ENCODE results near the gene DIDO1. TPM values are rescaled to one million over a fixed set of nuclear protein-coding genes. Genes with fewer than 3 reads are reported as not detected.

The DIDO1 gene
- total and polyA plus RNA-seq, 2 of the 13 experiments (the other 11 are each of a cell fraction or from before 2014, with no cell fraction given): 75.0 to 75.1 TPM

GRCh38 chr20:62916703-62917476 lies 9.4 kb downstream of the DIDO1 start (continued):
- TF ChIP-seq CAMTA2 (CRISPR knock-in tag; IDR thresholded peaks at IDR 0.05; ENCODE audit: borderline replicate concordance) (no peak), GTF3A (CRISPR knock-in tag; conservative IDR thresholded peaks at IDR 0.05) (0 out of 2 replicates have a peak, but pooled peaks have one; percentile 75), FOXA3 (CRISPR knock-in tag; IDR thresholded peaks at IDR 0.05) (peak; percentile 96), STAG1 (CRISPR knock-in tag; IDR thresholded peaks at IDR 0.05) (0 out of 2 replicates have a peak, but pooled peaks have one; percentile 5), TEAD2 (CRISPR knock-in tag; IDR thresholded peaks at IDR 0.05) (no peak), KAT2B (IDR thresholded peaks at IDR 0.05; ENCODE audit: borderline replicate concordance, low read depth, low read length) (no peak), BRF2 (CRISPR knock-in tag; IDR thresholded peaks at IDR 0.05) (peak; percentile 80; the same call in 1 of the 2 replicates), ZSCAN12 (CRISPR knock-in tag; IDR thresholded peaks at IDR 0.05) (no peak), GATAD1 (CRISPR knock-in tag; IDR thresholded peaks at IDR 0.05) (peak; percentile 81), HNF4G (IDR thresholded peaks at IDR 0.05; ENCODE audit: borderline replicate concordance, low read depth, low read length) (peak; percentile 94), HNF4G (CRISPR knock-in tag; IDR thresholded peaks at IDR 0.05; ENCODE audit: borderline replicate concordance, low read depth) (peak; percentile 99), TBX2 (CRISPR knock-in tag; IDR thresholded peaks at IDR 0.05; ENCODE audit: borderline replicate concordance) (peak; percentile 98), RXRA (CRISPR knock-in tag; IDR thresholded peaks at IDR 0.05) (peak; percentile 95), USF2 (IDR thresholded peaks at IDR 0.05; ENCODE audit: low read depth, low read length) (no peak), USF2 (CRISPR knock-in tag; IDR thresholded peaks at IDR 0.05; ENCODE audit: borderline replicate concordance) (peak; percentile 56; the same call in 1 of the 2 replicates), ZHX1 (CRISPR knock-in tag; IDR thresholded peaks at IDR 0.05; ENCODE audit: low read depth) (peak; percentile 93), ZFP37 (CRISPR knock-in tag; IDR thresholded peaks at IDR 0.05; ENCODE audit: borderline replicate concordance) (0 out of 2 replicates have a peak, but pooled peaks have one; percentile 86), ZNF576 (CRISPR knock-in tag; IDR thresholded peaks at IDR 0.05) (no peak), TSC22D2 (CRISPR knock-in tag; IDR thresholded peaks at IDR 0.05; ENCODE audit: borderline replicate concordance) (peak; percentile 44; the same call in 1 of the 2 replicates), ZBTB43 (CRISPR knock-in tag; conservative IDR thresholded peaks at IDR 0.05) (peak; percentile 96), ZNF232 (CRISPR knock-in tag; IDR thresholded peaks at IDR 0.05; ENCODE audit: borderline replicate concordance) (peak; percentile 75; the same call in 1 of the 2 replicates), ZSCAN22 (CRISPR knock-in tag; IDR thresholded peaks at IDR 0.05) (no peak)

Data from HepG2 (cell line).